A549 (cell line): ENCODE results near the gene MAML3. TPM values are rescaled to one million over a fixed set of nuclear protein-coding genes. Genes with fewer than 3 reads are reported as not detected.

Experiments
- ATAC-seq, 2 experiments: fragments of 200-7000 bp in 1 of 2; fragments of >200 bp in 1 of 2; cut with Nextera tagmentation in 1 of 2; cut with Tn5 transposase in 1 of 2; 3 replicates each; pipeline versions ENCODE4 v1.8.0 to v1.9.1; 2018 to 2020; ENCODE audit warnings: mild to moderate bottlenecking in 1 of 2, moderate library complexity in 1 of 2
- CTCF ChIA-PET: fragments of 300-600 bp; sonication (Branson Sonifier 250); formaldehyde crosslinking; extraction: SDS; loops from one replicate; lab custom pipeline; 2021; ENCODE audit warnings: antibody characterized with exemption, inconsistent platforms; lab: Yijun Ruan, JAX
- POLR2A ChIA-PET: fragments of 350-600 bp; formaldehyde crosslinking; extraction: SDS; loops from one replicate; lab custom pipeline; 2021; ENCODE audit warnings: antibody characterized with exemption, inconsistent platforms; lab: Yijun Ruan, JAX
- DNase-seq, 2 experiments: peaks; one replicate each; pipeline versions ENCODE4 v3.0.0 to v3.0.0-alpha.2; 2011 to 2016; ENCODE audit warnings: low read depth in 1 of 2, low spot score in 1 of 2
- FAIRE-seq: peaks from 2 replicates; lab custom pipeline; 2011; peaks lifted over from hg19 to GRCh38; lab: Jason Lieb, UNC
- H3K27ac ChIP-seq, 2 experiments: fragments of >200 bp; sonication (Bioruptor Twin); formaldehyde crosslinking; 3 replicates each; pipeline ENCODE4 v1.5.1; 2016 to 2017
- H3K4me1 ChIP-seq: fragments of >200 bp; sonication (Bioruptor Twin); formaldehyde crosslinking; 3 replicates; pipeline ENCODE4 v1.6.1; 2016
- H3K4me2 ChIP-seq: fragments of >200 bp; sonication (Bioruptor Twin); formaldehyde crosslinking; 3 replicates; pipeline ENCODE4 v1.6.1; 2016
- H3K4me3 ChIP-seq: fragments of >200 bp; sonication (Bioruptor Twin); formaldehyde crosslinking; 3 replicates; pipeline ENCODE4 v1.5.1; 2016
- H3K9me3 ChIP-seq: fragments of >200 bp; sonication (Bioruptor Twin); formaldehyde crosslinking; 3 replicates; pipeline ENCODE4 v1.6.1; 2016
- ATOH8 ChIP-seq: fragments of 250-450 bp; sonication (Bioruptor Pico); IDR thresholded peaks from 2 replicates; pipeline ENCODE4 v1.5.0; 2020; ENCODE audit warnings: low read depth, mild to moderate bottlenecking, moderate library complexity
- CEBPB ChIP-seq, 2 experiments: fragments of >200 bp in 1 of 2; sonication (Bioruptor Twin) in 1 of 2; formaldehyde crosslinking in 1 of 2; IDR thresholded peaks; 2 replicates each; pipeline ENCODE4 v1.6.1; 2012 to 2016
- CHD2 ChIP-seq: fragments of 150-350 bp; IDR thresholded peaks from 2 replicates; pipeline ENCODE4 v1.6.1; 2014; ENCODE audit warnings: low read length; ENCODE audit not compliant: partially characterized antibody
- EHMT2 ChIP-seq: fragments of 200-600 bp; sonication (generic); IDR thresholded peaks from 2 replicates; pipeline ENCODE4 v1.6.1; 2016; ENCODE audit warnings: antibody characterized with exemption, low read depth, mild to moderate bottlenecking, moderate library complexity
- FOXS1 ChIP-seq: fragments of 250-450 bp; sonication (Bioruptor Pico); IDR thresholded peaks from 2 replicates; pipeline ENCODE4 v1.5.0; 2020; ENCODE audit warnings: mild to moderate bottlenecking, moderate library complexity
- HDAC2 ChIP-seq: fragments of 200-600 bp; sonication (generic); IDR thresholded peaks from 2 replicates; pipeline ENCODE4 v1.6.1; 2016
- KDM1A ChIP-seq: fragments of 200-600 bp; sonication (generic); IDR thresholded peaks from 2 replicates; pipeline ENCODE4 v1.6.1; 2016; ENCODE audit warnings: low read depth, mild to moderate bottlenecking
- MAX ChIP-seq: IDR thresholded peaks from 2 replicates; pipeline ENCODE4 v1.6.1; 2012
- MAZ ChIP-seq: fragments of 150-350 bp; IDR thresholded peaks from 2 replicates; pipeline ENCODE4 v1.6.1; 2014; ENCODE audit warnings: antibody characterized with exemption, low read depth, low read length, borderline replicate concordance
- NFE2L2 ChIP-seq: fragments of 150-350 bp; conservative IDR thresholded peaks from 2 replicates; pipeline ENCODE4 v1.6.1; 2014; ENCODE audit warnings: low read length
- POLR2A ChIP-seq: IDR thresholded peaks from 2 replicates; pipeline ENCODE4 v1.6.1; 2012; ENCODE audit warnings: mild to moderate bottlenecking, low read length
- RAD21 ChIP-seq, 2 experiments: fragments of >200 bp in 1 of 2; sonication (Bioruptor Twin) in 1 of 2; formaldehyde crosslinking in 1 of 2; IDR thresholded peaks in 1 of 2; conservative IDR thresholded peaks in 1 of 2; 2 replicates in 1 of 2; 3 replicates in 1 of 2; pipeline ENCODE4 v1.6.1; 2012 to 2018; ENCODE audit warnings: inconsistent platforms in 1 of 2
- RFX5 ChIP-seq: fragments of 450-650 bp; IDR thresholded peaks from 2 replicates; pipeline ENCODE4 v1.7.1; 2014; ENCODE audit warnings: antibody characterized with exemption, mild to moderate bottlenecking, moderate library complexity
- RNF2 ChIP-seq: fragments of 200-600 bp; sonication (generic); IDR thresholded peaks from 2 replicates; pipeline ENCODE4 v1.6.1; 2016; ENCODE audit warnings: low read depth, mild to moderate bottlenecking, antibody characterized with exemption, moderate library complexity, borderline replicate concordance
- SMC3 ChIP-seq: fragments of >200 bp; sonication (Bioruptor Twin); formaldehyde crosslinking; IDR thresholded peaks from 3 replicates; pipeline ENCODE4 v1.6.1; 2018; ENCODE audit warnings: inconsistent platforms
- ZC3H11A ChIP-seq: fragments of 450-650 bp; IDR thresholded peaks from 2 replicates; pipeline ENCODE4 v1.6.1; 2014; ENCODE audit warnings: antibody characterized with exemption, mild to moderate bottlenecking
- ZNF302 ChIP-seq: fragments of 250-450 bp; sonication (Bioruptor Pico); IDR thresholded peaks from 2 replicates; pipeline ENCODE4 v1.9.0; 2021; ENCODE audit warnings: inconsistent platforms, mild to moderate bottlenecking, moderate library complexity
- ZSCAN20 ChIP-seq: fragments of 250-450 bp; sonication (Bioruptor Pico); IDR thresholded peaks from 2 replicates; pipeline ENCODE4 v1.8.0; 2022; ENCODE audit warnings: mild to moderate bottlenecking, moderate library complexity
- WGBS: methylation state at CpG from one replicate; pipeline ENCODE4 v1.1.6; 2017; ENCODE audit errors: missing lambda C conversion rate; 5-methylcytosine and 5-hydroxymethylcytosine counted together
- polyA plus RNA-seq, 4 experiments: library from polyadenylated mRNA; depleted of rRNA in 3 of 4; stranded (reverse); fragments of >200 nt; fragmentation: RNase III in 1 of 4; extraction: RNeasy Plus Mini Kit Qiagen cat#74134 plus additional on column Dnase treatment in 1 of 4; gene quantifications; 2 replicates in 3 of 4; 3 replicates in 1 of 4; pipeline ENCODE4 v1.2.3, GENCODE V29; 2011 to 2017
- TF ChIP-seq, protein P1 (sequence below): fragments of 450-650 bp; IDR thresholded peaks from 2 replicates; pipeline ENCODE4 v1.6.1; 2014; ENCODE audit warnings: antibody characterized with exemption
- TF ChIP-seq, protein P2 (sequence below): fragments of >200 bp; sonication (Bioruptor Twin); formaldehyde crosslinking; IDR thresholded peaks from 2 replicates; pipeline ENCODE4 v1.6.1; 2016
- TF ChIP-seq, protein P3 (sequence below): fragments of >200 bp; sonication (Bioruptor Twin); formaldehyde crosslinking; IDR thresholded peaks from 3 replicates; pipeline ENCODE4 v1.6.1; 2016
- TF ChIP-seq, protein P4 (sequence below): fragments of >200 bp; sonication (Bioruptor Twin); formaldehyde crosslinking; IDR thresholded peaks from 3 replicates; pipeline ENCODE4 v1.5.1; 2016

Gene MAML3
- polyA plus RNA-seq, 2 of the 4 experiments (the other 2 are of a cell fraction): 9.0 to 22.2 TPM

DNA sequence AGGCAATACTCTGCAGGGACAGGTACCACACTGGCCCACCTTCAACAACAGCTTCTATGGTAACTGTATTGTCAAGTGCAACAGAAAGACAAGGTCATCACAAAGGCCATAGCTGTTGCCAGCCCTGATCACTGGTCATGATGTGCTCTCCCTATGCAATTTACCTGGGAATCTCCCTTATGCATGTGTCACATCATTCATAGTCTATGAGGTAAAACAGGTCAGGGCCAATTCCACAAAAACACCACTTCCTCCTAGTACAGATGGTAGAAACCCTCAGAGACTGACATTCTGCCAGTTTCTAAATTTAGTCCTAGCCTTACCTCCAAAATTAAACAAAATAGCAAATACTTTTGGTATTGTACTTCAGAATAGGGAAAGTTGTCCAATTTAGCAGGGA is 355.5 kb downstream of the MAML3 start:
- ATAC-seq (no peak), FAIRE-seq (no peak), DNase-seq (no peak)
- Histone ChIP-seq H3K4me2 (no peak overlapping the region), H3K9me3 (no peaks in the 10 kb centered on the region), H3K4me1 (peaks cover 17% of the 10 kb centered on the region), H3K4me3 (no peak overlapping the region), H3K27ac (no peak overlapping the region)
- POLR2A ChIA-PET: no interaction called here
- CTCF ChIA-PET: no interaction called here
- TF ChIP-seq, protein P1, sequence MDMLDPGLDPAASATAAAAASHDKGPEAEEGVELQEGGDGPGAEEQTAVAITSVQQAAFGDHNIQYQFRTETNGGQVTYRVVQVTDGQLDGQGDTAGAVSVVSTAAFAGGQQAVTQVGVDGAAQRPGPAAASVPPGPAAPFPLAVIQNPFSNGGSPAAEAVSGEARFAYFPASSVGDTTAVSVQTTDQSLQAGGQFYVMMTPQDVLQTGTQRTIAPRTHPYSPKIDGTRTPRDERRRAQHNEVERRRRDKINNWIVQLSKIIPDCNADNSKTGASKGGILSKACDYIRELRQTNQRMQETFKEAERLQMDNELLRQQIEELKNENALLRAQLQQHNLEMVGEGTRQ: no peak
- no peak for TF ChIP-seq SMC3
- TF ChIP-seq RAD21 (conservative IDR thresholded peaks at IDR 0.05 in 1 of 2, IDR thresholded peaks at IDR 0.05 in 1 of 2): no peak
- TF ChIP-seq, protein P2, sequence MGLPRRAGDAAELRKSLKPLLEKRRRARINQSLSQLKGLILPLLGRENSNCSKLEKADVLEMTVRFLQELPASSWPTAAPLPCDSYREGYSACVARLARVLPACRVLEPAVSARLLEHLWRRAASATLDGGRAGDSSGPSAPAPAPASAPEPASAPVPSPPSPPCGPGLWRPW: no peak
- no peak for TF ChIP-seq ZC3H11A
- TF ChIP-seq RFX5: no peak
- no peak for TF ChIP-seq NFE2L2
- TF ChIP-seq HDAC2: no peak
- no peak for TF ChIP-seq FOXS1 (CRISPR knock-in tag)
- no peak for TF ChIP-seq ATOH8 (CRISPR knock-in tag)

DNA sequence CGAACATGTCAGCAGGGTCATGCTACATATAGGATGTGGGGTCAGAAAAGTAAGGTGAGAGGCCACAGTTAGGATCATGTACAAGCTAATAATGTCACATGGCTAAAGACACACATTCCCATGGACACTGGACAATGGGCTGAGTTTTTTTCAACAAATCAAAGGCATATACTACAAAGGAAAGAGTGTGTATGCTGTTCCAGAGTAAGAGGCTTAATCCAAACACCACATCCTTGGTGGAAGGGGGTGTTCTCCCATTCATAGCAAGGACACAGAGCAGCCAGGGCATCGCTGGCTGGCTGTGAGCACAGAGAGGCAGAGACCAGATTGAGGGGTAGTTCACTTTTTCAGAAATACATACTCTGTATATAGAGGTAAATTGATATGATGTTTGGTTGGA is 356.7 kb downstream of the MAML3 start:
- Histone ChIP-seq H3K4me2 (no peak overlapping the region), H3K27ac (no peak overlapping the region), H3K4me1 (peaks cover 17% of the 10 kb centered on the region), H3K9me3 (no peaks in the 10 kb centered on the region), H3K4me3 (no peak overlapping the region)
- ChIA-PET POLR2A (no interaction called here), CTCF (interaction anchor here (1.8 kb wide), 1 partner anchor 141 kb away, joined by 4 read pairs; no protein-coding TSS in a partner anchor)
- 97% methylated on average over 2 of the region's 2 CpGs for WGBS
- no peak for FAIRE-seq
- DNase-seq: no peak
- TF ChIP-seq CHD2 (no peak), ZNF302 (CRISPR knock-in tag) (no peak), HDAC2 (no peak), EHMT2 (no peak), POLR2A (no peak), ZSCAN20 (CRISPR knock-in tag) (no peak), CEBPB (IDR thresholded peaks at IDR 0.05) (no peak), KDM1A (no peak), FOXS1 (CRISPR knock-in tag) (no peak), MAX (no peak), RNF2 (no peak), MAZ (no peak)
- TF ChIP-seq, protein P3, sequence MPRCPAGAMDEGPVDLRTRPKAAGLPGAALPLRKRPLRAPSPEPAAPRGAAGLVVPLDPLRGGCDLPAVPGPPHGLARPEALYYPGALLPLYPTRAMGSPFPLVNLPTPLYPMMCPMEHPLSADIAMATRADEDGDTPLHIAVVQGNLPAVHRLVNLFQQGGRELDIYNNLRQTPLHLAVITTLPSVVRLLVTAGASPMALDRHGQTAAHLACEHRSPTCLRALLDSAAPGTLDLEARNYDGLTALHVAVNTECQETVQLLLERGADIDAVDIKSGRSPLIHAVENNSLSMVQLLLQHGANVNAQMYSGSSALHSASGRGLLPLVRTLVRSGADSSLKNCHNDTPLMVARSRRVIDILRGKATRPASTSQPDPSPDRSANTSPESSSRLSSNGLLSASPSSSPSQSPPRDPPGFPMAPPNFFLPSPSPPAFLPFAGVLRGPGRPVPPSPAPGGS: no peak
- TF ChIP-seq, protein P4, sequence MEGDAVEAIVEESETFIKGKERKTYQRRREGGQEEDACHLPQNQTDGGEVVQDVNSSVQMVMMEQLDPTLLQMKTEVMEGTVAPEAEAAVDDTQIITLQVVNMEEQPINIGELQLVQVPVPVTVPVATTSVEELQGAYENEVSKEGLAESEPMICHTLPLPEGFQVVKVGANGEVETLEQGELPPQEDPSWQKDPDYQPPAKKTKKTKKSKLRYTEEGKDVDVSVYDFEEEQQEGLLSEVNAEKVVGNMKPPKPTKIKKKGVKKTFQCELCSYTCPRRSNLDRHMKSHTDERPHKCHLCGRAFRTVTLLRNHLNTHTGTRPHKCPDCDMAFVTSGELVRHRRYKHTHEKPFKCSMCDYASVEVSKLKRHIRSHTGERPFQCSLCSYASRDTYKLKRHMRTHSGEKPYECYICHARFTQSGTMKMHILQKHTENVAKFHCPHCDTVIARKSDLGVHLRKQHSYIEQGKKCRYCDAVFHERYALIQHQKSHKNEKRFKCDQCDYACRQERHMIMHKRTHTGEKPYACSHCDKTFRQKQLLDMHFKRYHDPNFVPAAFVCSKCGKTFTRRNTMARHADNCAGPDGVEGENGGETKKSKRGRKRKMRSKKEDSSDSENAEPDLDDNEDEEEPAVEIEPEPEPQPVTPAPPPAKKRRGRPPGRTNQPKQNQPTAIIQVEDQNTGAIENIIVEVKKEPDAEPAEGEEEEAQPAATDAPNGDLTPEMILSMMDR: no peak
- ATAC-seq: no peak
